CD8-positive, alpha-beta memory T cell (primary cell): Measurements from ENCODE around the gene UBE3A. TPM values are rescaled to one million over a fixed set of nuclear protein-coding genes. Genes with fewer than 3 reads are reported as not detected.

Source experiments
- CTCF ChIA-PET: fragments of 350-600 bp; sonication (Branson Sonifier 250); formaldehyde crosslinking; loops from one replicate; lab custom pipeline; 2021; ENCODE audit warnings: antibody characterized with exemption; lab: Charles Lee
- POLR2A ChIA-PET: fragments of 350-600 bp; sonication (Branson Sonifier 250); formaldehyde crosslinking; loops from one replicate; lab custom pipeline; 2021; ENCODE audit warnings: antibody characterized with exemption; lab: Charles Lee
- DNase-seq, 5 donors: peaks; one replicate each; pipeline versions ENCODE4 v3.0.0 to v3.0.0-alpha.2; 2020 to 2022; ENCODE audit warnings: mixed read lengths in 1 of 5
- H3K27ac ChIP-seq: one replicate; pipeline ENCODE4 v1.7.0; 2013; ENCODE audit warnings: low read depth, mild to moderate bottlenecking, low read length, moderate library complexity
- H3K27me3 ChIP-seq: 2 replicates; pipeline ENCODE4 v1.7.0; 2013; ENCODE audit warnings: low read length, mild to moderate bottlenecking; ENCODE audit not compliant: insufficient read depth, poor library complexity, severe bottlenecking
- H3K36me3 ChIP-seq: 2 replicates; pipeline ENCODE4 v1.7.0; 2013; ENCODE audit warnings: mild to moderate bottlenecking, low read length, moderate library complexity; ENCODE audit not compliant: insufficient read depth
- H3K4me1 ChIP-seq: 2 replicates; pipeline ENCODE4 v1.7.0; 2013; ENCODE audit warnings: mild to moderate bottlenecking, low read length, moderate library complexity; ENCODE audit not compliant: insufficient read depth
- H3K4me3 ChIP-seq: 2 replicates; pipeline ENCODE4 v1.7.0; 2013; ENCODE audit warnings: mild to moderate bottlenecking, low read length
- H3K9me3 ChIP-seq: 2 replicates; pipeline ENCODE4 v1.7.0; 2013; ENCODE audit warnings: mild to moderate bottlenecking, low read length
- H3K27ac Mint-ChIP-seq, 8 donors: one replicate each; pipeline ENCODE4 v1.8.0; 2020 to 2021; ENCODE audit warnings: mixed read lengths in 8 of 8, mild to moderate bottlenecking in 6 of 8, inconsistent platforms in 3 of 8, moderate library complexity in 3 of 8
- H3K27me3 Mint-ChIP-seq, 2 donors: one replicate each; pipeline ENCODE4 v1.8.0; 2020 to 2021; ENCODE audit warnings: mixed read lengths in 2 of 2, mild to moderate bottlenecking in 1 of 2, moderate library complexity in 1 of 2
- H3K36me3 Mint-ChIP-seq, 3 donors: one replicate each; pipeline ENCODE4 v1.8.0; 2020 to 2021; ENCODE audit warnings: mixed read lengths in 3 of 3, inconsistent platforms in 1 of 3, mild to moderate bottlenecking in 1 of 3
- H3K4me1 Mint-ChIP-seq, 3 donors: one replicate each; pipeline ENCODE4 v1.8.0; 2020 to 2021; ENCODE audit warnings: mixed read lengths in 3 of 3, inconsistent platforms in 1 of 3, mild to moderate bottlenecking in 1 of 3
- H3K4me3 Mint-ChIP-seq, 7 donors: one replicate each; pipeline ENCODE4 v1.8.0; 2020 to 2021; ENCODE audit warnings: mixed read lengths in 7 of 7, mild to moderate bottlenecking in 6 of 7, moderate library complexity in 4 of 7, inconsistent platforms in 2 of 7
- H3K9me3 Mint-ChIP-seq, 5 donors: one replicate each; pipeline ENCODE4 v1.8.0; 2020 to 2022; ENCODE audit warnings: mixed read lengths in 5 of 5, mild to moderate bottlenecking in 3 of 5, moderate library complexity in 2 of 5, inconsistent platforms in 1 of 5
- polyA plus RNA-seq: library from polyadenylated mRNA; unstranded; fragments of 300-500 nt; fragmentation: Illumina TruSeq; gene quantifications from one replicate; pipeline ENCODE4 v1.2.3, GENCODE V29; 2021
- total RNA-seq, 2 experiments: library from RNA; stranded (reverse); gene quantifications; one replicate each; pipeline ENCODE4 v1.2.3, GENCODE V29; 2021

The UBE3A gene
- total and polyA plus RNA-seq, 3 experiments from 2014 or later, result 119 to 142 (median 141) TPM

DNA sequence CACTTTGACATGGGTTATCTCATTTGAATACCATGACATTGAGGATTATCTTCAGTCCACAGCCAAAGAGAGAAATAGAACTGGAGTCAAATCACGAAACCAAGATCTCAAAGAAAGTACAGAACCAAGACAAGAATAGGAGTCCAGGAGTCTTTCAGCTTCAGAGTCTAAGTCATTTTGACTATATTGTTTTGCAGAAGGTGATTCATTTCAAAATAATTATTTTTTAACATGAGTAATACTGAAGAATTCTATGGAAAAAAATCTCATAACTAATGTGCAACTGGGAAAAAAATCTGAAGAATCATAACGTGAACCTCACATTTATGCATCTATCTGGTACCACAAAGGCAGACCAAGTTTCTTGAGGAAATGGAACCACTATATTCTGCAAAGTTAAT, 60.3 kb downstream of the UBE3A start:
- H3K4me3 ChIP-seq, result no peak overlapping the region
- no peak for DNase-seq
- no peaks in the 10 kb centered on the region for H3K27me3 ChIP-seq
- ChIA-PET POLR2A (no interaction called here), CTCF (no interaction called here)
- Mint-ChIP-seq H3K27me3 (no peaks in the 10 kb centered on the region), H3K36me3 (peaks cover 31 to 58% (median 50%) of the 10 kb centered on the region in 3 donors), H3K9me3 (peaks cover 0 to 3% (median 2%) of the 10 kb centered on the region in 5 donors), H3K4me1 (peaks cover 36 to 63% (median 59%) of the 10 kb centered on the region in 3 donors), H3K4me3 (no peak overlapping the region), H3K27ac (peak overlapping the region in 2 of 8 donors; percentile 3 to 12)
- no peaks in the 10 kb centered on the region for H3K9me3 ChIP-seq
- H3K4me1 ChIP-seq, result no peaks in the 10 kb centered on the region
- H3K36me3 ChIP-seq, result peaks cover 19% of the 10 kb centered on the region
- H3K27ac ChIP-seq, result no peak overlapping the region

DNA sequence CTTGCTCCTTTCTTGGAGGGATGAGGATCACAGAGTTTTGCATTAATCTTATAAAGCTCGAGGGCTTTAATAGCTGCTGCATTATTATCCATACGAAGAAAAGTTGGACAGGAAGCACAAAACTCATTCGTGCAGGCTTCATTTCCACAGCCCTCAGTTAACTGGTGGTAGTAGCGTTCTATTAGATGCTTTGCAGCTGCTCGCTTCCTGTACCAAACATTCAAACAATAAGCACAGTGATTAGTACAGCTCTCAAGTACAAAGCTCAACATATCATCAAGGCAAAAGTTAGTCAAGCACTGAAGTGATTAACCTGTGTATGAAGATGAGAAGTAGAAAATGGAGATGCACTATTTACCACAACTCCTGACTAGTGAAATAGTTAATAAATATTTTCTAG, 63.3 kb downstream of the UBE3A start:
- POLR2A ChIA-PET, result no interaction called here
- Histone ChIP-seq H3K4me1 (no peaks in the 10 kb centered on the region), H3K4me3 (no peak overlapping the region), H3K36me3 (peaks cover 40% of the 10 kb centered on the region), H3K27ac (no peak overlapping the region), H3K27me3 (no peaks in the 10 kb centered on the region), H3K9me3 (no peaks in the 10 kb centered on the region)
- Mint-ChIP-seq H3K36me3 (peaks cover 42 to 68% (median 51%) of the 10 kb centered on the region in 3 donors), H3K9me3 (no peaks in the 10 kb centered on the region), H3K4me3 (no peak overlapping the region), H3K27ac (peak overlapping the region in 2 of 8 donors; percentile 50 to 64), H3K27me3 (no peaks in the 10 kb centered on the region), H3K4me1 (peaks cover 32 to 62% (median 60%) of the 10 kb centered on the region in 3 donors)
- CTCF ChIA-PET, result no interaction called here
- no peak for DNase-seq

DNA sequence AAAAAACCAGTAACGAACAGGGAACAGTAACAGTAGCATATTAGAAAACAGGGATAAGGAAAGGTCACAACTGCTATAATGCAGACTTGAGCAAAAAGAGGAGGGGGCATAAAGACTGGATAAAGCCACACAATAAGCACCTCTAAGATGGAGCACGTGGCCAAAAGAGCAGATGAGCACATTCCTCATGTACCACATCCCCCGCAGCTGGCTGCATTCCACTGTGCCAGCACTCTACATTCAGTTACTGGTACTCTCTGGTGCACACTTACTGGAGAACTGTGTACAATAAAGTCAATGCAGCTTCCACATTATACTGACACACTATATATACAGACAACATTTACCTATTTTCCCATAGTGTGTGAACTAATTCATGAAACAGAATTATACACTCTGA, 64.7 kb downstream of the UBE3A start:
- Mint-ChIP-seq H3K27ac (peak overlapping the region in 1 of 8 donors; percentile 54), H3K36me3 (peaks cover 45 to 70% (median 51%) of the 10 kb centered on the region in 3 donors), H3K4me1 (peaks cover 32 to 65% (median 62%) of the 10 kb centered on the region in 3 donors), H3K27me3 (no peaks in the 10 kb centered on the region), H3K9me3 (no peaks in the 10 kb centered on the region), H3K4me3 (no peak overlapping the region)
- no peak overlapping the region for H3K27ac ChIP-seq
- DNase-seq, result no peak
- no peaks in the 10 kb centered on the region for H3K4me1 ChIP-seq
- POLR2A ChIA-PET, result no interaction called here
- CTCF ChIA-PET, result no interaction called here
- H3K9me3 ChIP-seq, result no peaks in the 10 kb centered on the region
- H3K27me3 ChIP-seq, result no peaks in the 10 kb centered on the region
- H3K36me3 ChIP-seq, result peaks cover 43% of the 10 kb centered on the region
- no peak overlapping the region for H3K4me3 ChIP-seq

DNA sequence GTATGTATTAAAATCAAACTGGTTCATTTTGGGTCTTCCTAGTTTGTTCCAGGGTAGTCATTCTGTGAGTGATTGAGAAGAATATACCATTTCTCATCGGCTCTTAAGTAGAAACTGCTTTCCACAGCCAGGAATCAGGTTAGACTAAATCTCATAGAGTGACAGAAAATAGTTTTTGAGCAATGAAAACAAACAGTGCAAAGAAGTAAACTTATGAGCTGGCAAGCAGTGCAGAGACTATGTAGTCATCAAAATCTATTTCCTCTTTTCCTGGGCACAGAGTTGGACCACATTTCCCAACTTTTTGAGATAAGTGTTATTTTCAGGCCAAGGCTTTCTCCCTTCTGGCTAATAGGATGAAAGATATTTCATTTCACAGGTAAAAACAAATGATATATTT, 66.5 kb downstream of the UBE3A start:
- Histone ChIP-seq H3K36me3 (peaks cover 40% of the 10 kb centered on the region), H3K4me3 (no peak overlapping the region), H3K9me3 (no peaks in the 10 kb centered on the region), H3K27me3 (no peaks in the 10 kb centered on the region), H3K27ac (no peak overlapping the region), H3K4me1 (no peaks in the 10 kb centered on the region)
- CTCF ChIA-PET, result no interaction called here
- H3K4me3 Mint-ChIP-seq, result no peak overlapping the region
- POLR2A ChIA-PET, result no interaction called here
- no peak for DNase-seq
- peaks cover 42 to 74% (median 45%) of the 10 kb centered on the region in 3 donors for H3K36me3 Mint-ChIP-seq
- peak overlapping the region in 3 of 8 donors; percentile 17 to 23 (median 21) for H3K27ac Mint-ChIP-seq
- no peaks in the 10 kb centered on the region for H3K9me3 Mint-ChIP-seq
- peaks cover 29 to 63% (median 61%) of the 10 kb centered on the region in 3 donors for H3K4me1 Mint-ChIP-seq
- H3K27me3 Mint-ChIP-seq, result no peaks in the 10 kb centered on the region

DNA sequence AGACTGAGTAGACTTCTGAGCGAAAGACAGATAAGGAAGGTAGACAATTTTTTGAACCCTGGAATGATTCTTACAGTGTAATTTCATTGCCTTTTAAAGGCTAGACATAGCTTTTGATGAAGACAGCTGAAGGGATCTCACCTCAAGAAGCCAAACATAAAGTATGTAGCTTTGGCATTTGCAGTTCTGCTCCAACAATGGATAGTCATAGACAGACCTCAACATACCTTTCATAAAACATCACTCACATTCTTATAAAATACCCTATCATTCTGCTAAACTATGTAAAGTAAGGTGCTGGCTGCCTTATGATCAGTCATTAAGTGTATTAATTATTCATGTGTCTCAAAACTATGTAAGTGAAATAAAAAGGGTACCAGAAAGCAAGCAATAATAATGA, 70.0 kb downstream of the UBE3A start:
- Mint-ChIP-seq H3K9me3 (no peaks in the 10 kb centered on the region), H3K27ac (peak overlapping the region in 2 of 8 donors; percentile 33 to 45), H3K4me3 (no peak overlapping the region), H3K27me3 (no peaks in the 10 kb centered on the region), H3K4me1 (peaks cover 35 to 68% (median 60%) of the 10 kb centered on the region in 3 donors), H3K36me3 (peaks cover 32 to 64% (median 33%) of the 10 kb centered on the region in 3 donors)
- H3K27me3 ChIP-seq, result no peaks in the 10 kb centered on the region
- no peaks in the 10 kb centered on the region for H3K9me3 ChIP-seq
- H3K36me3 ChIP-seq, result peaks cover 23% of the 10 kb centered on the region
- H3K27ac ChIP-seq, result no peak overlapping the region
- H3K4me3 ChIP-seq, result no peak overlapping the region
- ChIA-PET CTCF (no interaction called here), POLR2A (no interaction called here)
- DNase-seq, result no peak
- H3K4me1 ChIP-seq, result no peaks in the 10 kb centered on the region

DNA sequence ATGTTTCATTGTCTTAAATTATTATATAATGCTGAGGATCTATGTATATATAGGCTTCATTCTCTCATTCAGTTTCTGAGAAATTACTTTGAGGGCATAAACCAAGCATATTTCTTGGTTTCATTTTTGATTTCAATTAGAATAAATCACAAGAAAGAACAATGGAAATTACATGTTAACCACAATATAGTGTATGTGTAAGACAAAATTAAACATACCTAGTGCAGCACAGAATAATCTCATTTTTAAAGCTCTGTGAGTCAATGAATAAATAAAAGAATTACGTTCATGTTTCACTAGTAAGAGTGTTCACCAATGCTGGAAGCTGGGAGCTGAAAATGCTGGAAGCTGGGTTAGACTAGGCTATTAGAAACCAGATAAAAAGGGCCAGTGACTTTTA, 72.8 kb downstream of the UBE3A start:
- H3K27ac ChIP-seq, result no peak overlapping the region
- no peaks in the 10 kb centered on the region for H3K27me3 ChIP-seq
- peaks cover 33 to 66% (median 59%) of the 10 kb centered on the region in 3 donors for H3K4me1 Mint-ChIP-seq
- H3K4me1 ChIP-seq, result no peaks in the 10 kb centered on the region
- H3K36me3 ChIP-seq, result peaks cover 7% of the 10 kb centered on the region
- ChIA-PET CTCF (interaction anchor here (1.2 kb wide), 1 partner anchor 16 kb away, joined by 4 read pairs; no protein-coding TSS in a partner anchor), POLR2A (no interaction called here)
- H3K4me3 ChIP-seq, result no peak overlapping the region
- no peak for DNase-seq
- peaks cover 18 to 45% (median 20%) of the 10 kb centered on the region in 3 donors for H3K36me3 Mint-ChIP-seq
- no peaks in the 10 kb centered on the region for H3K27me3 Mint-ChIP-seq
- H3K27ac Mint-ChIP-seq, result peak overlapping the region in 4 of 8 donors; percentile 1 to 53 (median 26)
- H3K9me3 Mint-ChIP-seq, result no peaks in the 10 kb centered on the region
- H3K9me3 ChIP-seq, result no peaks in the 10 kb centered on the region
- peak overlapping the region in 2 of 7 donors; percentile 10 to 31 for H3K4me3 Mint-ChIP-seq

DNA sequence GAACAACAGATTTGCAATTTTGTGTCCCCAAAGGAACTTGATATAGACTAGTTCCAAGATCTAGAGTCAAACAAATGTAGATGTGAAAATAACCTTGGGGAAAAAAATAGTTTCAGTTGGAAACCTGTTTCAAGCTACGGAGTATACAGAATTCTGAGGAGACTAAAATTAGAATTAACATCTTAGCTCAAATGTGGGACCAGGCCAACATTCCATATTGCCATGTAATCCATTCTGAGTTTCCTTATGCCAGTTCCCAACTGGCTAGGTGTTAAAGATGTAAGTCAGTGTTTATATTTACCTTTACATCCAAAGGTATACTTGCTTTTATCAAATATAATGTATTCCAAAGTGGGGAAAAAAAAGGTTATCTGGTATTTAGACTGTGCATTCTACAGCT, 76.3 kb downstream of the UBE3A start:
- no peaks in the 10 kb centered on the region for H3K27me3 ChIP-seq
- ChIA-PET POLR2A (no interaction called here), CTCF (no interaction called here)
- Mint-ChIP-seq H3K36me3 (peaks cover 11 to 41% (median 19%) of the 10 kb centered on the region in 3 donors), H3K27me3 (no peaks in the 10 kb centered on the region), H3K4me3 (no peak overlapping the region), H3K4me1 (peaks cover 22 to 38% (median 32%) of the 10 kb centered on the region in 3 donors), H3K9me3 (no peaks in the 10 kb centered on the region), H3K27ac (no peak overlapping the region)
- no peaks in the 10 kb centered on the region for H3K9me3 ChIP-seq
- H3K4me3 ChIP-seq, result no peak overlapping the region
- DNase-seq, result no peak
- no peaks in the 10 kb centered on the region for H3K4me1 ChIP-seq
- no peak overlapping the region for H3K27ac ChIP-seq
- no peaks in the 10 kb centered on the region for H3K36me3 ChIP-seq

DNA sequence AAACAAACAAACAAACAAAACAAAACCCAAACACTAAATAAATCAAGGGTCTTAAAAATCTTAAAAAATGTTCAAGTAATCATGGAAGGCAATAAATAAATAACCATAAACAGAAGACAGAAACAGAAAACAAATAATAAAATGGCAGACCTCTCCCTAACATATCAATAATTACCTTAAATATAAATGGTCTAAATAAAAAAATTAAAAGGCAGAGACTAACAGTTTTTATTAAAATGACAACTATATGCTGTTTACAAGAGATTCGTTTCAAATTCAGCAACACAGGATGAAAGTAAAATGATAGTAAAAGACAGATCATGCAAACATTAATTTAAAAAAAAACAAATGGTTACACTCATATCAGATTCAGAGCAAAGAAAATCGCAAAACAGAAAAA, 91.1 kb downstream of the UBE3A start:
- H3K27me3 Mint-ChIP-seq, result no peaks in the 10 kb centered on the region
- peaks cover 5% of the 10 kb centered on the region for H3K9me3 ChIP-seq
- H3K27me3 ChIP-seq, result no peaks in the 10 kb centered on the region
- H3K36me3 Mint-ChIP-seq, result peaks cover 39 to 78% (median 68%) of the 10 kb centered on the region in 3 donors
- H3K36me3 ChIP-seq, result no peaks in the 10 kb centered on the region
- CTCF ChIA-PET, result no interaction called here
- no peak overlapping the region for H3K27ac Mint-ChIP-seq
- H3K9me3 Mint-ChIP-seq, result peaks cover 11 to 25% (median 20%) of the 10 kb centered on the region in 5 donors
- no peak overlapping the region for H3K4me3 Mint-ChIP-seq
- POLR2A ChIA-PET, result no interaction called here
- H3K4me3 ChIP-seq, result no peak overlapping the region
- DNase-seq, result no peak
- H3K4me1 ChIP-seq, result no peaks in the 10 kb centered on the region
- H3K27ac ChIP-seq, result no peak overlapping the region
- peaks cover 5 to 15% (median 8%) of the 10 kb centered on the region in 3 donors for H3K4me1 Mint-ChIP-seq
